Upper lobe of left lung (tissue), 6 donors: ENCODE data around the gene MYO19. TPM values are rescaled to one million over a fixed set of nuclear protein-coding genes. Genes with fewer than 3 reads are reported as not detected.
"Not testable (repeated sequence)": the region's sequence is repeated elsewhere in the genome, so short reads cannot be mapped to it uniquely, and the experiment has no call there.

Source experiments
- ATAC-seq, 2 donors: fragments of 200-7000 bp; cut with Tn5 transposase; one replicate each; pipeline ENCODE4 v1.9.1; 2022; ENCODE audit warnings: mild to moderate bottlenecking in 2 of 2, moderate library complexity in 2 of 2; ENCODE audit not compliant: low FRiP score in 2 of 2
- DNase-seq, 2 donors: peaks; one replicate each; pipeline ENCODE4 v3.0.0-alpha.2; 2019 to 2020
- H3K27ac ChIP-seq, 4 donors: fragments of 200-600 bp; sonication (generic); one replicate each; pipeline ENCODE4 v1.5.1; 2016 to 2019
- H3K27me3 ChIP-seq, 4 donors: fragments of 200-600 bp; sonication (generic); one replicate each; pipeline ENCODE4 v1.5.1; 2017 to 2019
- H3K36me3 ChIP-seq, 4 donors: fragments of 200-600 bp; sonication (generic); one replicate each; pipeline ENCODE4 v1.5.1; 2016 to 2019
- H3K4me1 ChIP-seq, 4 donors: fragments of 200-600 bp; sonication (generic); one replicate each; pipeline ENCODE4 v1.5.1; 2018 to 2019
- H3K4me3 ChIP-seq, 4 donors: fragments of 200-600 bp; sonication (generic); one replicate each; pipeline ENCODE4 v1.5.1; 2017 to 2019; ENCODE audit warnings: mild to moderate bottlenecking in 2 of 4, moderate library complexity in 1 of 4
- H3K9me3 ChIP-seq, 4 donors: fragments of 200-600 bp; sonication (generic); one replicate each; pipeline ENCODE4 v1.5.1; 2018 to 2019
- EP300 ChIP-seq, 4 donors: sonication (generic); formaldehyde crosslinking; IDR thresholded peaks; one replicate each; pipeline ENCODE4 v1.5.1; 2017; ENCODE audit warnings: antibody characterized with exemption in 4 of 4, control low read depth in 2 of 4
- POLR2A ChIP-seq, 4 donors: fragments of 450-650 bp; IDR thresholded peaks; one replicate each; pipeline ENCODE4 v1.5.1; 2016 to 2017; ENCODE audit warnings: antibody characterized with exemption in 4 of 4, mild to moderate bottlenecking in 2 of 4
- POLR2AphosphoS5 ChIP-seq, 2 donors: sonication (generic); formaldehyde crosslinking; IDR thresholded peaks; one replicate each; pipeline ENCODE4 v1.5.1; 2017; ENCODE audit warnings: antibody characterized with exemption in 2 of 2
- WGBS, 2 donors: methylation state at CpG; one replicate each; pipeline ENCODE4 v1.1.5; 2017 to 2018; 5-methylcytosine and 5-hydroxymethylcytosine counted together
- small RNA-seq, 4 donors: library from RNA; depleted of rRNA; stranded (forward); fragments of <200 nt; gene quantifications; one replicate each; pipeline ENCODE3, GENCODE V24; 2016
- total RNA-seq, 6 donors: library from RNA; depleted of rRNA in 4 of 6; stranded (reverse); fragments of >200 nt in 4 of 6; gene quantifications; one replicate each; pipeline versions ENCODE4 v1.1.0 to v1.2.1, GENCODE V29; 2016 to 2021
- TF ChIP-seq, protein P1 (sequence below), 6 experiments: fragments of 450-650 bp in 4 of 6; fragments of 200-600 bp in 2 of 6; sonication (generic) in 2 of 6; IDR thresholded peaks; one replicate each; pipeline ENCODE4 v1.5.1; 2016 to 2019; ENCODE audit warnings: antibody characterized with exemption in 6 of 6
- donor health status: DM: no; HTN: no; CAD: no; lungs with moderate emphysema.
- donor health status: DM: no; HTN: yes; CAD: no; lungs with severe emphysema.

Gene MYO19
- total RNA-seq, 6 donors from 2014 or later: 34.8 to 167 (median 49.4) TPM

GRCh38 chr17:36460265-36460937 is 74.3 kb downstream of the MYO19 start:
- H3K4me3 ChIP-seq: no peak overlapping the region
- peaks cover 0 to 18% (median 8%) of the 10 kb centered on the region in 4 donors for H3K27me3 ChIP-seq
- WGBS, 2 donors: 54 to 58% methylated on average over 5 of the region's 5 CpGs
- H3K27ac ChIP-seq: no peak overlapping the region
- TF ChIP-seq, protein P1, sequence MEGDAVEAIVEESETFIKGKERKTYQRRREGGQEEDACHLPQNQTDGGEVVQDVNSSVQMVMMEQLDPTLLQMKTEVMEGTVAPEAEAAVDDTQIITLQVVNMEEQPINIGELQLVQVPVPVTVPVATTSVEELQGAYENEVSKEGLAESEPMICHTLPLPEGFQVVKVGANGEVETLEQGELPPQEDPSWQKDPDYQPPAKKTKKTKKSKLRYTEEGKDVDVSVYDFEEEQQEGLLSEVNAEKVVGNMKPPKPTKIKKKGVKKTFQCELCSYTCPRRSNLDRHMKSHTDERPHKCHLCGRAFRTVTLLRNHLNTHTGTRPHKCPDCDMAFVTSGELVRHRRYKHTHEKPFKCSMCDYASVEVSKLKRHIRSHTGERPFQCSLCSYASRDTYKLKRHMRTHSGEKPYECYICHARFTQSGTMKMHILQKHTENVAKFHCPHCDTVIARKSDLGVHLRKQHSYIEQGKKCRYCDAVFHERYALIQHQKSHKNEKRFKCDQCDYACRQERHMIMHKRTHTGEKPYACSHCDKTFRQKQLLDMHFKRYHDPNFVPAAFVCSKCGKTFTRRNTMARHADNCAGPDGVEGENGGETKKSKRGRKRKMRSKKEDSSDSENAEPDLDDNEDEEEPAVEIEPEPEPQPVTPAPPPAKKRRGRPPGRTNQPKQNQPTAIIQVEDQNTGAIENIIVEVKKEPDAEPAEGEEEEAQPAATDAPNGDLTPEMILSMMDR (IDR thresholded peaks at IDR 0.05): no peak
- no peak for TF ChIP-seq POLR2AphosphoS5 (IDR thresholded peaks at IDR 0.05)
- no peak for TF ChIP-seq EP300 (IDR thresholded peaks at IDR 0.05)
- TF ChIP-seq POLR2A (IDR thresholded peaks at IDR 0.05): no peak
- H3K9me3 ChIP-seq: no peaks in the 10 kb centered on the region
- peaks cover 0 to 3% (median 0%) of the 10 kb centered on the region in 4 donors for H3K4me1 ChIP-seq
- H3K36me3 ChIP-seq: no peaks in the 10 kb centered on the region
- ATAC-seq: no peak
- no peak for DNase-seq

GRCh38 chr17:36459601-36460000 is 75.1 kb downstream of the MYO19 start:
- DNase-seq (no peak), ATAC-seq (no peak)
- Histone ChIP-seq H3K27ac (no peak overlapping the region), H3K4me3 (no peak overlapping the region), H3K9me3 (no peaks in the 10 kb centered on the region), H3K36me3 (no peaks in the 10 kb centered on the region), H3K27me3 (peaks cover 0 to 14% (median 5%) of the 10 kb centered on the region in 4 donors), H3K4me1 (peaks cover 0 to 3% (median 0%) of the 10 kb centered on the region in 4 donors)
- no peak for TF ChIP-seq POLR2A (IDR thresholded peaks at IDR 0.05)
- WGBS, 2 donors: 67 to 69% methylated on average over 7 of the region's 7 CpGs

GRCh38 chr17:36459045-36459444 is 75.6 kb downstream of the MYO19 start:
- Histone ChIP-seq H3K4me1 (peaks cover 0 to 3% (median 0%) of the 10 kb centered on the region in 4 donors), H3K36me3 (no peaks in the 10 kb centered on the region), H3K9me3 (no peaks in the 10 kb centered on the region), H3K27me3 (peaks cover 0 to 8% (median 1%) of the 10 kb centered on the region in 4 donors), H3K27ac (no peak overlapping the region), H3K4me3 (no peak overlapping the region)
- ATAC-seq (no peak), DNase-seq (no peak)
- TF ChIP-seq, protein P1 (IDR thresholded peaks at IDR 0.05): no peak
- TF ChIP-seq EP300 (IDR thresholded peaks at IDR 0.05) (no peak), POLR2AphosphoS5 (IDR thresholded peaks at IDR 0.05) (no peak), POLR2A (IDR thresholded peaks at IDR 0.05) (no peak)
- WGBS, 2 donors: 74 to 100% methylated on average over 3 to 4 of the region's 5 CpGs

DNA sequence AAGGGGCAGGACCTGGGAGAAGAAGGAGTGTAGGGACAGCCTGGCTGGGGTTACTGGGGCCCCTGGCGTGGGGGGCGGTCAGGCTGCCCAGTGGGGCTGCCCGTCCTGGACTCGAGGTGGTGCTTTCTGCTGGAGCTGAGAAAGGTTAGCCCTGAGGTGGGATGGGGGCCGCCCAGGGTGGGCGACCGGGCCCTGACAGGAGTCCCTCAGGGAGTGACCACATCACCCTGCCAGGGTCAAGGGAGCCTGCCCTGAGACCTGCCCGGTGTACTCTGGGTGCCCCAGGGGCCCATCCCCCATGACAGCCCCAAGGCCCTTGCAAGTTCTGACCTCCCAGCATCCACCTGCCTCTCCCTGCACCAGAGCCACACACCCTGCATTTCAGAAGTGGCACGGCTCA is 77.0 kb downstream of the MYO19 start:
- H3K36me3 ChIP-seq, H3K4me1 ChIP-seq, H3K9me3 ChIP-seq, ATAC-seq, H3K27me3 ChIP-seq, H3K27ac ChIP-seq, H3K4me3 ChIP-seq: not testable (repeated sequence)
- 89 to 94% methylated on average over 1 to 9 of the region's 9 CpGs for WGBS, 2 donors
- DNase-seq: peak in 1 of 2 donors; percentile 65

DNA sequence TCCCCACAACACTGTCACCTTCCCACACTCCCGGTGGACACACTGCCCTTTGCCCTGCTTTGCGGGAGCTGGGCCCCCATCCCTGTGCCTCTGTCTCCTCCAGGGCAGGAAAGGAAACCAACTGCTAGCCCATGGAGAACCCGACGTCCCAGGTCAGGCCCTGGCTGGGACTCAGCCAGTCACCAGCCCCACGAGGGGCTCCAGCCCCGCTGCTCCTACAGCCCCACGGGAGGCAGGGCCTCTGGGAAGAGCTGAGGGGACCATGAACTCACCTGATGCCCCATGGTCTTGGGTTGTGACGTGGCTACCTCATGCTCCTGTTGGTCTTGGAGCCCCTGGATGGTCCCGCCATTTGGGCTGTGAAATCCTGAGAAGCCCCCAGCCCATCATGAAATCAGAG is 81.8 kb downstream of the MYO19 start:
- WGBS, 2 donors: no CpG with 5 or more reads among the region's 9 CpGs
- not testable (repeated sequence) for H3K4me3 ChIP-seq, H3K9me3 ChIP-seq, H3K27me3 ChIP-seq, ATAC-seq, H3K27ac ChIP-seq, H3K4me1 ChIP-seq, H3K36me3 ChIP-seq
- peak in 1 of 2 donors; percentile 61 for DNase-seq

DNA sequence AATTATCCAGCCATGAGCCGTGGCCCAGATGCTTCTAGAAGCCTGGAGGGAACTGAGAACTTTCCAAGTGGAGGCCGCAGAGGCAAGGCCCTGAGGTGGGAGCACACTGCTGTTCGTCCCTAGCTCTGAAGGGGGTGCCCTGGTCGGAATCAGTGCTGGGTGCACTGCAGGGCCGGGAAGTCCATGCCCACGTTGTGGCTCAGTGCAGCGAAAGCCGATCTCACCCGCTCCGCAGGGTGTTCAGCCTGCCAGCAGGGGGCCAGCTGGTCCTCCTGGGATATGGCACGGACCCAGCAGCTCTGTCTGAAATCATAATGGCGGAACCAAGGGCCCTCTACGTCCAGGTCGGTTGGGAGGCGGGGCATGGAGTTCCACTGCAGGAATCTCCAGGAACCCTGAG is 84.7 kb downstream of the MYO19 start:
- TF ChIP-seq, protein P1 (IDR thresholded peaks at IDR 0.05): peak in 1 of 6 experiments; percentile 27
- ATAC-seq, H3K27ac ChIP-seq, H3K36me3 ChIP-seq, H3K9me3 ChIP-seq, DNase-seq, H3K4me1 ChIP-seq, H3K4me3 ChIP-seq, H3K27me3 ChIP-seq: not testable (repeated sequence)
- 93% methylated on average over 3 of the region's 15 CpGs; no CpG with 5 or more reads in 1 of the 2 donors for WGBS, 2 donors

Small RNA genes lying within 50 kb of the gene (small RNA-seq; reads per million reads assigned to genes)
- 0 reads per million in 4 donors for gene RNA5SP439

Other genes starting within 250 kb of the MYO19 start
- gene TBC1D3G, start 211.0 kb downstream of the MYO19 start, total RNA-seq: 1 to 10 TPM in 1 of 6 donors, not detected in 5; 1.7 TPM
- gene TBC1D3H, start 146.4 kb downstream of the MYO19 start, total RNA-seq: not detected
- 10 to 100 TPM in 5 of 6 donors, 1 to 10 TPM in 1; 7.7 to 26.0 (median 21.6) TPM for gene ZNHIT3, start 48.2 kb downstream of the MYO19 start, total RNA-seq
- 10 to 100 TPM in 2 of 6 donors, 1 to 10 TPM in 2, under 1 TPM in 1, not detected in 1; 0.67 to 11.9 (median 9.3) TPM for gene PIGW, start 119 bp upstream of the MYO19 start, total RNA-seq
- gene GGNBP2, start 10.1 kb upstream of the MYO19 start, total RNA-seq: 100 to 1,000 TPM in 1 of 6 donors, 10 to 100 TPM in 5; 36.8 to 101 (median 70.0) TPM
- gene DHRS11, start 57.0 kb upstream of the MYO19 start, total RNA-seq: 1 to 10 TPM; 3.6 to 7.5 (median 4.9) TPM
- gene MRM1, start 66.7 kb upstream of the MYO19 start, total RNA-seq: 1 to 10 TPM; 3.1 to 9.4 (median 8.1) TPM